CD4-positive, alpha-beta T cell treated with Interleukin-17A for 1 hour (primary cell): Measurements from ENCODE around the gene ISCU.
"Not testable (repeated sequence)": the region's sequence is repeated elsewhere in the genome, so short reads cannot be mapped to it uniquely, and the experiment has no call there.

ENCODE experiments used
- DNase-seq: peaks from one replicate; pipeline ENCODE4 v3.0.0-alpha.2; 2020

Gene ISCU

DNA sequence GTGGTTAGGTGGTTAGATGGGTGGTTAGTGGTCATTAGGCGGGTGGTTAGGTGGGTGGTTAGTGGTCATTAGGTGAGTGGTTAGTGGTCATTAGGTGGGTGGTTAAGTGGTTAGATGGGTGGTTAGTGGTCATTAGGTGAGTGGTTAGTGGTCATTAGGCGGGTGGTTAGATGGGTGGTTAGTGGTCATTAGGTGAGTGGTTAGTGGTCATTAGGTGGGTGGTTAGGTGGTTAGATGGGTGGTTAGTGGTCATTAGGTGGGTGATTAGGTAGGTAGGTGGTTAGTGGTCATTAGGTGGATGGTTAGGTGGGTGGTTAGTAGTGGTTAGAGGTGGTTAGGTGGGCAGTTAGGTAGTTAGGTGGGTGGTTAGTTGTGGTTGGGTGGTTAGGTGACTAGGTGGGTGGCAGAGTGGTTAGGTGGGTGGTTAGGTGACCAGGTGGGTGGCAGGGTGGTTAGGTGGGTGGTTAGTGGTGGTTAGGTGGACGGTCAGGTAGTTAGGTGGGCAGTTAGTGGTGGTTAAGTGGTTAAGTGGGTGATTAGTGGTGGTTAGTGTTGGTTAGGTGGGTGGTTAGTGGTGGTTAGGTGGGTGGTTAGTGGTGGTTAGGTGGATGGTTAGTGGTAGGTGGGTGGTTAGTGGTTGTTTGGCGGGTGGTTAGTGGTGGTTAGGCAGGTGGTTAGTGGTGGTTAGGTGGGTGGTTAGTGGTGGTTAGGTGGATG is 43.5 kb downstream of the ISCU start:
- no peak for DNase-seq

DNA sequence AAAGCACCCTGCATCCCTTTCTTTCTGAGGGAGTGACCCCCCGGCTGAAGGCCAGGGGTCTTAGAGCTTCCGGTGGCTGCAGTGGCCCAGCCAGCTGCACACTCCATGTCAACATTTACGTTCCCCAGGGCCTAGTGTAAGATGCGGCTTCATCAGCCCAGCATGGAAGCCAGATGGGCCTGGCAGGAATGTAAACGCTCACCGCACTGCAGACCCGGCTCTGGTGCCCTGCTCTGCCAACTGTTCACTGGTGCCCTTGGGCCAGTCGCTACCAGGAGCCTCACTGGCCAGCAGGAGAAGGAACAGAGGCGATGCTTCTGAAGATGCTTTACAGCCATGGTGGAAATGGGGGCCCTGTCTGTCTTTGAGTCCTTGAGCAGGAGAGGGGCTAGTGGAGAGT is 44.1 kb downstream of the ISCU start:
- no peak for DNase-seq

DNA sequence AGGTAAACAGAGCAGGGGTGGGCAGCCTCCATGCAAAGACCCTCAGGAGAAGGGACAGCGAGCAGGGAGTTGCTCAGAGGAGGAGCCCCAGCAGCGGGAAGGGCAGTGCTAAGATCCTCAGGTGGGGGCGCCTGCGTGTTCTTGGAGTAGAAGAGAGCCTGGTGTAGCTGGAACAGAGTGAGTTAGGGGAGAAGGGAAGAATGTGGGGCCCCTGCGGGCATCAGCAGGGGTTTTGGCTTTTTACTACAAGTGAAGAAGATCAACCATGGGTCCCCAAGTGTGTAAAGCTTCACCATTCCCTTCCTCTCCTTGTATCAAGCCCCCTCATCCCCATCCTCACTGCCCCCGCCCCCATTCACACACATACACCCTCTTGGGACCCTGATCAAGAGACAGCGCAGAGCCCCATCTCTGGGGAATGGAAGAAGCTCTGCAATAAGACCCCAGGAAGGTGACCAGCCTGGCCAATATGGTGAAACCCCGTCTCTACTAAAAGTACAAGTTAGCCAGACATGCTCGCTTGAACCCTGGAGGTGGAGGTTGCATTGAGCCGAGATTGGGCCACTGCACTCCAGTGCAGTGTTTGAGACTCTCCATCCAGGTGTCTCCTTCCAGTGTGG is 45.7 kb downstream of the ISCU start:
- no peak for DNase-seq

DNA sequence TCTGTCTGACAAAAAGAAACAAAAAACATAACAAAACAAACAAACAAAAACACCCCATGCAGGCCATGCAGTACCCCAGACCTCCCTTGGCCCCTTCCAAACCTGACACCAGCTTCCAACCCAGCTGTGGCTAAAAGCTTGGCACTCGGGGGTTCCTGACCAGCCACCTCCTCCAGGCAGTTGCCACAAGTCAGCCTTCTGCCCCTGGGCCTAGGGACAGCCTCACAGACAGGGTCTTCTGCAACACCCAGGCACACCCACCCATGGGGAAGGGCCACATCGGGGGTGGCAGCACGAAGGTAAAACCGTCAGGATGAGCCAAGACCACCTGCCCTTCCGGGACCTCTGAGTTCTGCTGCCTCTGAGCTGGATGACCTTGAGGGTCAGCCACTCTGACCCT is 46.2 kb downstream of the ISCU start:
- DNase-seq: no peak

DNA sequence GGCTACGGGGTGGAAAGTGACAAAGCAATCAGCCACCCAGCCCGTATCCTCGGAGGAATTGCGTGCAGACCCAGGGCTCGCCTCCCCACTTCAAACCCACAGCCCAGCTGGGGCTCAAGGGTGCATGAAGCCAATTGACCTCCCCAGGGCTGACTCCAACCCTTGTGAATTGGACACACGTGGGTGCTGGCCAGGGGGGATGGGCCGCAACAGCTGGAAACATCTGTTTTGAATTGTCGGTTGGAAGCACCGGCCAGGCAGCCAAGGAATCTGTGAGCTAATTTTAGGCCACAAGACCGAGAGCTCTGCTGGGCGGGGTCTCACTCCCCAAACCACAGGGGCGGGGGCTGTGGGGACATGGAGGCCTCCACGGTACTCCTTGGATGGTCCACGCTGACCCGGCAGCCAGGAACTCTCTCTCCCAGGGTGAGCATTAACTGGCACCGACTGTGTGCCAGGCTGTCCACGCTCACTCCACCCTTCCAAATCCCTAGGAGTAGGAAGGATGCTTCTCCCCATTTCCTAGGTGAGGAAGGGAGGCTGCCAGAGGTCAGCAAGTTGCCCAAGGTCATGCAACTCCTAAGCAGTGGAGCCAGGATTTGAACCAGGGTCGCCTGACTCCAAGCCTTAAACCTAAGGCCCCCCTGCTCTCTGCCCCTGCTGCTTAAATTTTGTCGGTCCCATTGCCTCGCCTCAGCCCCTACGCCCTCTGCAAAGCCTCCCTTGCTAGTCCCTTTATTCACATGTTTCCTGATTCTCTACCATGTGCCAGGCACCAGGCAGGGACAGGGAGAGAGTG is 47.3 kb downstream of the ISCU start:
- DNase-seq: no peak

DNA sequence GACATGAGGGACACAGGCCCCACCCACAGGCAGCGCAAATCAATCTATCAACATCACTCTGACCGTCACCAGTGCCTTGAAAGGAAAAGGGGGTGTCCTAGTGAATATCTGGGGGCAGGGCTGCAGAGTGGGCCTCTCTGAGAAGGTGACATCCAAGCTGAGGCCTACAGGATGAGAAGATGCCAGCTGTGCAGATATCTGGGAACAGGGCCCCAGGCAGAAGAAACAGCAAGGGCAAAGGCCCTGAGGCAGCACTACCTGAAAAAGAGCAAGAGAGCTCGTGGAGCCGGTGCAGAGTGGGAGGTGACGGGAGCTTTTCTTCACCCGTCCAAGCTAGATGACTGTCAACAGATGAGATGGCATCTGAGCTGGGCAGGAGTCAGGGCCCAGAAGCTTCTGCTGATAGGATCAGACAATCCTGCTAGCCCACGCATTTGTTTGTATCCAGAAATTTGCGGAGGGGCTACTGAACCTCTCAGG is 48.0 kb downstream of the ISCU start:
- no peak for DNase-seq

DNA sequence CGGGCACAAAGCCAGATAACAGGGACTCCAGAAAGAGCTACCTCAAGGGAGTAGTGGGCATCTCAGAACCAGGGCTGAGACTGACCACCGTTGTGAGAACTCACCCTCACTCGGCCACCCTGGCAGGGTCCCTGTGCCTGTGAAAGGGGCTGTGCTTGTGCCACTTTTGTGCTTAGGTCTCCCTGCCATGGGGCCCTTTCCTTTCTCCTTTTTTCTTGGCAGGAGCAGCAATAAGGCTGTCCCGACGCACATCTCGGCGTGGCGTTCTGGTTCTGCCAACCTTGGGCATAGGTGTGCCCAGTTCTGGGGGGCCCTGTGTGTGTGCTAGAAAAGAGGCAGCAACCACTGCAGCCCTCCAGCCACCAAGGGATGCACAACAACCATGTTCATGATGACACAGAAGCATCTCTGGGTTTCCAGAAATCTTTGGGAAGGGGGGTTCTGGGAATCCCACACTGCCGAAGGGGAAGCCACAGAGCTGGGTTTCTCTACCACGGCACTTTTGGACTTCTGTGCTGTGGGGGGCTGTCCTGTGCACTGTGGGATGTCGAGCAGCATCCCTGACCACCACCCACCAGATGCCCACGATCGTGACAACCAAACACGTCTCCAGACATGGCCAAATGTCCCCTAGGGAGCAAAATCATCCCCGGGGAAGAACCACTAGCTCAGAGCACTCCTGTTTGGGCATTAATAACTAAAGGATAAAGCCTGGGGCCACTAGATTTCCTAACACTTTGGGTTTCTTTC is 48.6 kb downstream of the ISCU start:
- DNase-seq: no peak

DNA sequence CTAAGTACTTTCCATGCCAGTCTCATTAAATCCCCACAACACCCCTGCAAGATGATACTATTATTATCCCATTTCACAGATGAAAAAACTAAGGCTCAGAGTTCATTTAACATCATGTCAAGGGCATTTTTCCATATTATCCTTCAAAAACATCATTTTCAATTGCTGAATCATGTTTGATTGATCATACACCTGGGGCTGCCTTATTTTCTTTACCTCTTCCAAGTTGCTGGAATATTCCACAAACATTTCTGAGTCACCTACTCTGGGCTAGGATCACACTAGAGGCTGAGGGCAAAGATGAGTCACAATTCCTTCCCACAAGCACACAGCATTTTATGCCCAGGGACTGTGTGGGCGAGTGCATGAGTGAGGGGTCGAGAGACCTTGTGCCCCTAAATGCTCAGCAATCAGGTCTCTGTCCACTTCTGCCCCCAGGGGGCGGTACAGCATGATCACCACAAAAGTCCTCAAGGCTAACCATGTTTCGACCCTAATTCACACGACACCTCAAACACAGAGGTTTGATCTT is 49.6 kb downstream of the ISCU start:
- DNase-seq: peak; percentile 68

DNA sequence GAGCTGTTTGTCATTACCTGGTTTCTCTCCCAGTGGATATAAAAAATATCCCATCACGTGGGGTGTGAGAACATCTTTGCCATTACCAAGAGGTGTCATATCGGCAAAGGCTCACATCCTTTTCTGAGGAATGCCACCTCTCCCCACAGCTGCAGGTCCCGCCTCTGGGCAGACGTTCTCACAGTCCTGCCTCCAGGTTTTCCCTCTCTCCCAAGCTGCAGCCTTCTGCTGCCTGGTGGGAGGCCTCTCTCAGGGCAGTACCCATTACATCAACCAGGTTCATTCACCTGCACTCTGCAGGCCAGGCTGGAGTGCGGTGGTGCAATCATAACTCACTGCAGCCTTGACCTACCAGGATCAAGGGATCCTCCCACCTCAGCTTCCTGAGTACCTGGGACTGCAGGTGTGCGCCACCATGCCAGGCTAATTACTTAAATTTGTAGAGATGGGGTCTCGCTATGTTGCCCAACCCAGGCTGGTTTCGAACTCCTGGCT is 50.4 kb downstream of the ISCU start:
- no peak for DNase-seq

DNA sequence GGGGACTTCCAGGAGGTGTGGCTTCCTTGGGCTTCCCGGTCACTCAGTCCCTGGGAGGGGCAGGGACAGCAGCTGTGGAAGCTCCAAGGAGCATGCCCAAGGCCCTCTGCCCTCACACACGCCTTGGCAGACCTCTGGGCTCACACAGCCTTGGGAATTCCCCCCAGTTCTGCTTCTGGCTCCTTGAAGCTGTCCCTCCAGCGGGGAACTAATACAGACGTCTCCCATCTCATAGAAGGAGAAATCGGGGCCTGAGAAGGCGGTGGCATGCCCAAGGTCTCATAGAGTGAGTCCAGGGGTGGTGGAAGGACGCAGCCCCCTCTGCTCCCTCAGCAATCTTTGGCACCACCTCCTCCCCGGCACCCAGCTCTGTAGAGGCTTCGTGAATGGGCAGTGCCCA is 51.2 kb downstream of the ISCU start:
- DNase-seq: no peak

DNA sequence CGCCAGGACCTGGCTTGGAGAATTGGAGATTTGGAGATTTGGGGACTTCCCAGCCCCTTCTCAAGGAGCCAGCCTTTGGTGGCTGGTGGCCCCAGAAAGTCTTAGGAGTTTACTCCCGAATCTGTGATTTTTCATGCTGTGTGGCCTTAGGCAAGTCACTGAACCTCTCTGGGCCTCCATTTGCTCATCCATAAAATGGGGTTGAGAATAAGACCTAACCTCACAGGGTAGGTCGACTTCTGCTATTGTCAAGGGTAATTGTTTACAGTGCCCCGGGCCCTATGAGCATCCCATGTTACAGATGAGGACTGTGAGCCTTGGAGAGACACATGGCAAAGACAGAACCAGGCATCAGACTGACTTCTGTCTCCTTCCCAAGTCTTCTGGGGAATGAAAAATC is 51.6 kb downstream of the ISCU start:
- DNase-seq: no peak

DNA sequence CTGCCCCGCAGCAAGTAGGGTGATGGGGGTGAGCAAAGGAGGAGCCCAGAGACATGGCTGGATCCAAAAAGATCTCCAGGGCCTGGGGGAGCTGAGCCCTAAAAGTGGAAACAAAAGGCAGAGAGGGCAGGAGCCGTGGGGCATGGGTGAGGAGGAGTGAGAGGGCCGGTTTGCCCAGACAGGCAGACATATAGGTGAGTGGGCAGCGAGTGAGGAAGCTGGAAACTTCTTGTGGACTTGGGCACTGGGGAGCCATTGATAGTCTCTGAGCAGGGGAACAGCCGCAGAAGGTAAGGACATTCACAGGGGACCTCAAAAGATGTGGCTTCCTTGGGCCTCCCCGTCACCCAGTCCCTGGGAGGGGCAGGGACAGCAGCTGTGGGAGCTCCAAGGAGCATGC is 52.2 kb downstream of the ISCU start:
- DNase-seq: no peak

DNA sequence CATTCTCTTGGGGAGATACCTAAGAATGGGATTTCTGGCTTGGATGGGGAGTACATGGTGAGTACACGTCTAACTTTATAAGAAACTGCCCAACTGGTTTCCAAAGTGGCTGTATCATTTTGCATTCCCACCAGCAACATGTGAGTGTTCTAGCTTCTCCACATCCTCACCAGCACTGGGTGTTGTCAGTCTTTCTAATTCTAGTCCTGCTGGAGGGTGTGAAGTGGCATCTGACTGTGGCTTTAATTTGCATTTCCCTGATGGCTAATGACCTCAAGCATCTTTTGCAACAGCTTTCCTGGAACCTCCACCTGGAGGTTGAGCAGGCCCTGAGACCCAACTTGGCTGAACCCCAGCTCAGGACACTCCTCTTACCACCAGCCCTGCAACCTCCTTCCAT is 53.5 kb downstream of the ISCU start:
- no peak for DNase-seq

DNA sequence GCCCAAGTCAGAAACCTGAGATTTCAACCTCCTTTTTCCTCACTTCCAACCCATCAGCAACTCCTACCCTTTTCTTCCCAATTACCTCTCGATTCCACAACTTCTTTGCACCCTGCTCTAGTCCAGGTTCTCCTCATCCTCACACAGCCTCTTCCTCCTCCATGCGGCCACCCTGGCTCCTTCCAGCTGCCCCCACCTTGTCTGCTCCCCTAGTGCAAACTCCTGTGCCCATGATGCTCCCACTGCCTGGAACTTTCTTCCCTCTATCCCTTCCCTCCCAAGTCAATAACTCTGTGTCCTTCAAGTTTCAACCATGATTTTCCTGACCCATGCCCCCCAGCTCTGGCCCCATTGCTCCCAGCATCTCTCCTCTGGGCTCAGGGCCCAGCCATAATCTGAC is 54.0 kb downstream of the ISCU start:
- DNase-seq: no peak

DNA sequence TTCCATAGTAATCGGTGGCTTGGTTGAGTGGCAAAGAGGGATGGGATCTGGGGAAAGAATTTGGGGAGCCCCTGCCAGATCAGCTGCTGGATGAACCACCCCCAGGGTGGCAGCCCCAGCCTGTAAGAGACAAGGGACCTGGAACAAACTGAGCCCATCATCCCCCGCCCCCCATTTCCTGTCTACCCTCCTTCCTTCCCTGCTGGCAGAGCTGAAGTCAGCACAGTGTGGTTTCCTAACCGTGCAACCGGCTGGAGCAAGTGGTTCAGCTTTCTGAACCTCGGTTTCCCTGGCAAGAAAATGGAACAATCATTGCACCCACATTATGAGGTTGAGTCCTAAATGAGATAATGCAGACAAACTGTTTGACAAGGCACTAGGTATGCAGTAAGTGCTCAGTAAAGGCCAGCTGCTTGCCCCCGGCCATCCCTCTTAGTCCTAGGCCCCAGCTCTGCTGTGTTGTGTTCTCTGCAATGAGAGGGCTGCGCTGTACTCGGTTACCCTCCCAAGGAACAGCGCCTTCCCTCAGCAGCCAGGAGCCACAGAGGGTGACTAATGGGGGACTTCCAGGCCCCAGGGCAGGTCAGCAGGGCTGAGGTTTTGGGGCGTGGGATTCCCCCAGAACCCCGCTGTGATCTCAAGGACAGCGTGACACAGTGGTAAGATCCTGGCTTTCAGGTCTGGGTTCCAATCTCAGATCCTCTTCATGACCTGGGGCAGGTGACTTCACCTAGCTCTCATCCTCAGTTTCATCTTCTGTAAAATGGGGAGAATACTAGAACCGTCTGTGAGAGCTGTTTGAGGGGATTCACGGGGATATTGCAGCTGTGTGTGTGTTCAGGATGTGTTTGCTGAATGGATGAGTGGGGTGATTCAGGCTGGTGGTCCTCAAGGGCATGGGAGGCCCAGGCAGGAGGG is 54.8 kb downstream of the ISCU start:
- peak; percentile 86 for DNase-seq

DNA sequence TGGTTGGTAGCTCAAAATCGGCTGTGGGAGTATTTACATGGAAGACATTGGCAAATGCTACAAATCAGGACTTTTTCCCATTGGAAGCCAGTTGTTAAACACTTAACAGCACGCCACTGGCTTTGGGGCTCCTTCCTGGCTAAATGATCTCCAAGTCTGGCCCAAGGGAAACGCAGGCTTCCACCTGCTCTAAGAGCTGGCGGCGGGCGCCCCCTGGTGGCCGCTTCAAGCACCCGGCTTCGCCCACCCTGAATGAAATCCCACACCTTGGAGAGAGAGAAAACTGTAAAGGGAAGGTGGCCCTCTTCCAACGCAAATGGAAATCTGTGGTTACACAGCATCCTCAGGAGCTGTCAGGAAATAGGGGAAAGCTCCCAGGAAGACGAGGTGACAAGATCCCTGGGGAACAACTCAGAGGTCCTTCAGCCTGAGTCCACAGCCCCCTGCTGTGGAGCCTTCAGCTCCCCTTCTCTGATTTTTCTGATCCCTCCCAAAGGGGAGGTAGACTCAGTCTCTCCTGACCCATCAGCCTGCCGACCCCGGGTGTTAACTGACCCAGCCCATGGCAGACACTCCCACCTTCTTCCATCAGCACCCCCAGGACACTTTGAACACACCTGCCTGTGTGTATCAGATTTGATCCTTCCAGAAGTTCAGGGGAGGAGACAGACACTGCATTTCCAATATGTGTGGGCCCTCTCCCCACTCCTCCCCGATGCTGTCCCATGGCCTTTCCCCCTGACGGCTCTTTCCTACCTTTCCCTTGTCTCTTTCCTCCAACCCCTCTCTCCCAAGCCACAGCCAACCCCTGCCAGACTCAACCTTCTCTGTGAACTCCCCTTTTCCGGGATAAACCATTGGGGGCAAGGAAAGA is 55.9 kb downstream of the ISCU start:
- DNase-seq: peak; percentile 76

DNA sequence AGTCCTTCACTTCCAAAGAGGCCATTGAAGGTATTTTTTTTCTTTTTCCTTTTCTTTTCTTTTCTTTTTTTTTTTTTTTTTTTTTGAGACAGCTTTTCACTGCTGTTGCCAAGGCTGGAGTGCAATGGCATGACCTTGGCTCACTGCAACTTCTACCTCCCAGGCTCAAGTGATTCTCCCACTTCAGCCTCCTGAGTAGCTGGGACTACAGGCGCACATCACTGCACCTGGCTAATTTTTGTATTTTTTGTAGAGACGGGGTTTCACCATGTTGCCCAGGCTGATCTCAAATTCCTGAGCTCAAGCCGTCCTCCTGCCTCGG is 56.5 kb downstream of the ISCU start:
- DNase-seq: not testable (repeated sequence)
